ENCODE results near the gene SLC5A11.

The SLC5A11 gene

DNA sequence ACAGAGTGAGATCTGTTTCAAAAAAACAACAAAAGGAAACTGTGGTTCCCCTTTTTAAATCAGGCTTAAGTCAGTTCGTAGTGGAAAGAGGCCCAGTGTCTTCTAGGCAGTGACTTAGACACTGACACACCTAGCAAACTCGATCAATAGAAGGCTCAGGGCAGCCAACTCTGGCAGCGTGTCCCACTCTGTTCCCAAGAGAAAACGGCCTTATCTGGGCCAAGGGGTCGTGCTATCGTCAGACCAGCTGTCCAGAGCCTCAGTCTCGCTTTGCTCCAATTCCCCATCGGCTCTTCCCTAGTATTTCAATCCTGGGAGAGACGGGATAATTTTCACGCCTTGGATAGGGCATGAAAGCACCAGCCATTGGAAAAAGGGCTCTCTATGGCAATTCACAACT, 72.9 kb downstream of the SLC5A11 start:
- DNase-seq: no peak

DNA sequence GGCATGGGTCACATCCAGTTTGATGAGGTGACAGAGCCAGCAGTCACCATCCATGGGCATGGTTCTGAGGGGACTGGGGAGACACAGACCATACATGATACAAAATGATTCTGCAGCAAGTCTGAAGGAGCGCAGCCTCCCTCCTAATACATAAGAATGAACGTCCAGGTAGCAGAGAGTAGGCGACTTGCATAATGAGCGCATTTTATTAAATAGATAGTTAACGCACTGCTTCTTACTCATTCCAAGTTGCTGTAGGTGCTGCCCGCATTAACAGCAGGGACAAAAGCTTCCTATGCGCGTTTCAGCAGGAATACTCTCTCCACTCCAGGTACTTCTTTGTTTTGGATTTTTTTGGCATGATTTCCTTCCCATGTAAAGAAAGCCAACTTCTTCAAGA, 73.8 kb downstream of the SLC5A11 start:
- no peak for DNase-seq

DNA sequence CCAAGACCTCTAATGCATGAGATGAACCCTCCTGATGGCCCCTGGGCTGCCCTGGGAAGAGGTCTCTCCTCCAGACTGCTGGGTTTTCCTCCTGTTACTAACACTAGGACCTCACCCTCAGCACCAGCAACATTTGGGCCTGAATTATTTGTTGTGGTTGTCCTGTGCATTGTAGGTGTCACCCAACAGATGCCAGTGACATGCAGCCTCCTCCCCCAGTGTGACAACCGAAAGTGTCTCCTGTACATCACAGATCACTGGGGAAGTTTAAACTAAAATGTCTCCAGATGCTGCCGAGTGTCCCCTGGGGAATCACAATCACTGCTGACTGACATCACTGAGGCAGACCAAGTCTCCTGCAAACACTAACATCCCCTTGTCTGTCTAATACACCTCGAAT, 74.8 kb downstream of the SLC5A11 start:
- DNase-seq: no peak

DNA sequence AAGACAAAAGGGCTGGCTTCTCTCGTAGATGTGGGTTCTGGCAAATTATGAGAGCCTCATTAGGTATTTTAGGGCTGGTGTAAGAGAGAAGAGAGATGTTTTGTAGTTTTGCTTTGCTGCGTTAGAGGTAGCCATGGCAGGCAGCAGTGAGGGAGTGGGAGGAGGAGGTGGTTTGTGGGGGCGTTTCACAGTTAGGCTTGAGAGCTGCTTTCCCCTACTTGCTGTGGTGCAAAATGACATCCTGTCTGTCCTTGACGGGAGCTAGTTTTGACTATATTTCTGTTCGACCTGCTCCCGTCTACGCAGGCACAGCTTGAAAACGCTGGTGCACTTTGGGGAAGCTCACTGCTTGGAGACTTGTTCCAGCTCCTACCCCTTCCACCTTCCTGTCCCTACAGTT, 75.5 kb downstream of the SLC5A11 start:
- DNase-seq: no peak

DNA sequence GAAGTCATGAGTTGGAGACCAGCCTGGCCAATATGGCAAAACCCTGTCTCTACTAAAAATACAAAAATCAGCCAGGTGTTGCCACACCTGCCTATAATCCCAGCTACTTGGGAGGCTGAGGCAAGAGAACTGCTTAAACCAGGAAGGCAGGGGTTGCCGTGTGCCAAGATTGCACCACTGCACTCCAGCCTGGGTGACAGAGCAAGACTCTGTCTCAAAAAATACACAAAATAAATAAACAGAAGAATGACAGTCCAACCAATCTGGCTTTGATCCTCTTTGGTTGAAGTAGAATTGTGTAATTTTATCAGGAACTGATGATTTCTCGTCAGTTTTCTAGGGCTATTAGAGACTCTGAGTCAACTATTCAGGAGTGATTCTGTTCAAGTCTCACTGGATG, 79.4 kb downstream of the SLC5A11 start:
- no peak for DNase-seq

DNA sequence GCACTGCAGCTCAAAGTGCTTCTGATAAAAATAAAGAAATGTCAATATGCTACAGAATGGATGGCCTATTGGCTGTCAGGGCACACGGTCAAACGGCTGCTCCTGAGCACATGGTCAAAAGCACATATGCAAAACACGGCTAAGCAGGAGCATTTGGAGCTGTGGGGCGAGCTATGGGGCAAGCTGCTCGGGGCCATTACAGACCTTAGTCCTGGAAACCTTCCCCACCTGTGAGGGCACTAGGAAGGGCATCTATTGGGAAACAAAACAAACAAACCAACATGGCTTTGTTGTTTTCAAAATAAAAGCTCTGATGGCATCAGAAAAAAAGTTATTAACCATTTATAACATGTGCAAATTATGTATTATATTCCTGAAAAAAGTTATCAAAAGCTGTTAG, 83.6 kb downstream of the SLC5A11 start:
- no peak for DNase-seq

DNA sequence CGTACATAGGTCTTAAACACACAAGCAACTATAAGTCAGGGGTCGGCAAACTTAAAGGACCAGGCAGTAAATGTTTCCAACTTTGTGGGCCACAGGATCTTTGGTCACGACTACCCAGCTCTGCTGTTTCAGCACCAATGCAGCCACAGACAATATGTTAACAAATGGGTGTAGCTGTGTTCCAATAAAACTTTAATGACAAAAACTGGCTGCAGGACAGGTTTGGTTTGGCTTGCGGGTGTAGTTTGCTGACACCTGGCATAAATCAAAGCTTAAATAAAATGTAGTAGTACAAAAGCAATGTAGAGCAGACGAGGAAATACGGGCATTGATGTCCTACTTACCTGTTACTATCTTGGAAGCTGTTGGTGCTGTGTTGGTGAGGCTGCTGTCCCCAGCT, 84.7 kb downstream of the SLC5A11 start:
- no peak for DNase-seq

DNA sequence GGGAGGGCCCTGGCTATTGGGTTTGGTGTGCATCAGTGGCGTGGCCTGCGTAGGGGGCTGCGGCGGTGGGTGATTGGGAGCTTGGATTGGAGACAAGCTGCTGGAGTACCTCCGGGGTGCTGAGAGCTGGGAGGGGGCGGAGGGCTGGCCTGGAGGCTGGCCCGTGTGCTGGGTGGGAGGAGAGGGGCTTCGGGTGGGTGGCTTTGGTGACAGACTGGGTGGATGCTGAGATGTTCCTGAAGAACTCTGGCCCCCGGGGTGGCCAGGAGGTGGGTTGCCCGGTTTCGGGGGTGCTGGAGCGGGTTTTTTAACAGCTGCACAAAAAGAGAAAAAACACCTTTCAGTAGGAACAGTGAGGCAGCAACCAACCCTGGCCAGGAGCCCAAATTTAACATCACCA, 85.3 kb downstream of the SLC5A11 start:
- no peak for DNase-seq

DNA sequence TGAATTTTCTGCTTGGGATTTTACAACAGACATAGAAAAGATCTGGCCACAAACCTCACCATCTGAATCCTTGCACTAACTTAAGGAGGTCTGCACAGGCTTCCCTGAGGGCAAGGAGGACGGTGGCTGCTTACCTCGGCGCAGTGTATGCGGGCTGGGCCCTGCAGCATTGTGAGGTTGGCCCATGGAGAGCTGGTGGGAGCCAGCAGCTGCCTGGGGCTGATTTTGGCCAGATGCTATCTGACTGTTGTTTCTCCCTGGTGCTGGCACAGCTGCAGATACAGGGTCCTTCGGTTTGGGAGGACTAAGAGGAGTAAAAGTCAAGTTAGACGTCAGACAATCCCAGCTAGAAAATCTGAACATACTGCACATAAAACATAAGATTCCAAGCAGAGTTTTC, 89.6 kb downstream of the SLC5A11 start:
- DNase-seq: no peak

DNA sequence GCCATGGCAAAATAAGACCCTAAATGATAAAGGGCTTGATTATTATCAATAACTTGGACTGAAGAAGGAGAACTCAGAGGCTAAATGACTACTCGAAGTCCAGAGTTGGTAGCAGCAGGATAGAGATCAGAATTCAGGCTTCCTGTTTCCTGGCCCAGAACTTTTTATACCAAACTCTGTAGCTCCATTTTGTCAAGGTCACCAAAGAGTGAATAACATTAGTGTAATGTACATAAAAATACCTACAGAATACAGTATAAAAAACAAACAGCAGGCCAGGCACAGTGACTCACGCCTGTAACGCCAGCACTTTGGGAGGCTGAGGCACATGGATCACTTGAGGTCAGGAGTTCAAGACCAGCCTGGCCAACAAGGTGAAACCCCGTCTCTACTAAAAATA, 90.4 kb downstream of the SLC5A11 start:
- DNase-seq: no peak

DNA sequence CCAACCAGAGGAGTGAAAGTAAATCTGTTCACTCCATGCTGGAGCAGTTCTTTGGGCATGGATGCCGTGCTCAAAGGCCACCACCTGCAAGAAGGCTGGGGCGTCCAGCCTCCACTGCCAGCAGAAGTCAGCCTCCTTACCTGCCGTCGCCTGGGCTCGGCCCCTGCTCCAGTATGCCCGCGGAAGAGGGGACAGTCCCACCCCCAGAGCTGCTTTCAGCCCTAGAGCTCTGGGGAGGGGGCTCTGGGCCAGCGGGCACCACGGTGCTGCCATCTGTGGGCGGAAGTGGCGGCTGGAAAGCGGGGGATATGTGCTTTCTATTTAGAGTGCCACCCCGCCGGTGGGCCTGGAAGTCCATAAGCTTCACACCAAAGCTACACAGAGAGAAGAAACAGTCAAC, 93.5 kb downstream of the SLC5A11 start:
- DNase-seq: no peak

DNA sequence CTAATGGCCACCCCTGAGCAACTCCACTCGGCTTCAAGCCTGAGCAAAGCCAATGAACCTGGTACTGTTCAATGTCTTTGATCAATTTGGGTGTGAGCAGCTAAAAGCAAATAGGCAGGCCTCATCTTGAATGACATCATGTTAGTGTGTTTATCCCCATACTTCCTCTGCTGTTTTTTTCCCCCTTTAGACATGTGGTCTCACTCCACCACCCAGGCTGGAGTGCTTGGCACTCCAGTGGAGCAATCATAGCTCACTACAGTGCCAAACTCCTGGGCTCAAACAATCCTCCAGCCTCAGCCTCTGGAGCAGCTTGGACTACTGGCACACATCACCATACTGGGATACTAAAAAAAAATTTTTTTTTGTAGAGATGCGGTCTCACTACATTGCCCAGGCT, 94.0 kb downstream of the SLC5A11 start:
- no peak for DNase-seq

DNA sequence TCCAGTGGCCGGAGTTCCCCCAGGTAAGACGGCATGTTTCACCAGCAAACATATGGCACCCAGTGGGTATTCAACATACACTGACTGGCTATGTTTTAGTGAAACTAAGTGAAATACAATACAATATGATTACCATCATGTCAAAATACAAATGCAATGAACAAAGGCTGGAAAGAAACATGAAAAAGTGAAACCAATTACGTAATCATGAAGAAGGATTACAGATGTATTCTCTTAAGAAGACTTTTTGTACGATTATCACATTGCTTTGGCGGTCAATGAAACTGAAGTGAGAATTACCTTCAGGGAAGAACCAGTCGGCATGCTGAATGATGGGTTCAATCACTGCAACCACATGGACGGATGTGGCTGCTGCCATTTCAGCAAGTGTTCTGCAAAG, 97.7 kb downstream of the SLC5A11 start:
- no peak for DNase-seq

DNA sequence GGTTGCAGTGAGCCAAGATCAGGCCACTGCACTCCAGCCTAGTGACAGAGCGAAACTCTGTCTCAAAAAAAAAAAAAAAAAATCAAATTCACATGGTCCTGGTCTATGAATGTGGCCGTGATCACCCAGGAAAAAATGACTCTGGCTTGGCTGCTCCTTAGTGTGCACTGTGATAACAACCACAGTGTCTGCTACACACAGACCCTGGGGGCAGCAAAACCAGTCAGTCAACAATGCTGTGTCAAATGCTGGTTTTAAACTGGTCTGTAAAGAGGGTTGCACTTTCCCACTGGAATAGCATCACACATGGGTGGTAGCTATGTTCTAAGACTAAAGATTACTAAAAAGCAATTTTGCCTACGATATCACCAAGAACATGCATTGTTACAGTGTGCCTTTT, 98.4 kb downstream of the SLC5A11 start:
- no peak for DNase-seq

DNA sequence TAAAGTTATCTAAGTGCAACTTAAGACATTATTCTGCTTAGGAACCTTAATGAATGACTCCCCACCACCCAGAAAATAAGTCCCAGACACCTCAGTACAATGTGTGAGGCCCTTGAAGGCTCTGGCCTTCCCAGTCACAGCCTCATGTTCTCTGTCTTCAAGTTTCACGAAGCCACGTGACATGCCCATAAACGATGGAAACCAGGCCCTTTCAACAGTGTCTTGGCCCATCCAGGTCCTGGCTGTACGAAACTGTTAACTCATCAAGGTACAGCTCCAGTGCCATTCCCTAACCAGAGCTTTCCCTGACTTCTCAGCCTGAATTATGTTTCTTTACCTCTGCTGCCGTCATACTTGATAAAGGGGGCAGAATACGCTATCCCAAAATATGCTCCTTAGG, 100.4 kb downstream of the SLC5A11 start:
- no peak for DNase-seq

DNA sequence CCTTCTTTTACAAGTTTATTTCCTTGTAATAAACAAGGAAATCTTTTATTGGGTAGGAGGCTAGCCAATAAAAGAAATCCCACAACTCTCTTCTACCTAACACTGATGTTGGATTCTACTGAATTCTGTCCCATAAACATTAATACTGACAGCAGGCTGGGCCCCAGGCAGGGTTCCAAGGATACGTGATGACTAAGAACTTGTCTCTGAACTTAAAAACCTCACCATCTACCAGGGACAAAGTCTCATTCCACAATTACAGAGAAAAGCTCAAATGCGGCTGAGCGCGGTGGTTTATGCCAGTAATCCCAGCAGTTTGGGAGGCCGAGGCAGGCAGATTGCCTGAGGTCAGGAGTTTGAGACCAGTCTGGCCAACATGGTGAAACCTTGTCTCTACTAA, 104.5 kb downstream of the SLC5A11 start:
- no peak for DNase-seq

DNA sequence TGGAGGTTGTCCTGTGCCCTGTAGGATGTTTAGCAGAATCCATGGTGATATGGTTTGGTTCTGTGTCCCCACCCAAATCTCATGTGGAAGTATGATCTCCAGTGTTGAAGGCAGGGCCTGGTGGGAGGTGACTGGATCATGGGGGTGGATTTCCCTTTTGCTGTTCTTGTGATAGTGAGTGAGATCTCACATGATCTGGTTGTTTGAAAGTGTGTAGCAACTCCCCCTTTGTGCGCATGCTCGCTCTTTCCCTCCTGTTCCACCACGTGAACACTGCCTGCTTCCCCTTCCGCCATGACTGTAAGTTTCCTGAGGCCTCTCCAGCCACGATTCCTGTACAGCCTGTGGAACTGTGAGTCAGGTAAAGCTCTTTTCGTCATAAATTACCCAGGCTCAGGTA, 107.5 kb downstream of the SLC5A11 start:
- no peak for DNase-seq

DNA sequence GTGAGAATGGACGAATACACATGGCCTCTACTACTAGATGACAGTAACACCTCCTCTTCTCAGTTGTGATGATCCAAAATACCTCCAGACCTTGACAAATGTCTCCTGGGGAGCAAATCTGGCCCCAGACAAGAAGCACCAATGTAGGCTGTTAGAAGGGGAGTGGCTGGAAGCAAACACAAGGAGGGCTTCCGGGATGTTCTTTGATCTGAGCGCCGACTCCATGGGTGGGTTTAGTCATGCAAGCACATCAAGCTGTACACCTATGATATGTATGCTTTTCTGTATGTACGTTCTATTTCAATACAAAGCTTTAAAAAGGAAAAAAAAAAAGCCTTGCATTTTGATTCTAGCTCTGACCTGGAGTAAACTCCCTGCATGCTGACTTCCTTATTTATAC, 108.0 kb downstream of the SLC5A11 start:
- no peak for DNase-seq

DNA sequence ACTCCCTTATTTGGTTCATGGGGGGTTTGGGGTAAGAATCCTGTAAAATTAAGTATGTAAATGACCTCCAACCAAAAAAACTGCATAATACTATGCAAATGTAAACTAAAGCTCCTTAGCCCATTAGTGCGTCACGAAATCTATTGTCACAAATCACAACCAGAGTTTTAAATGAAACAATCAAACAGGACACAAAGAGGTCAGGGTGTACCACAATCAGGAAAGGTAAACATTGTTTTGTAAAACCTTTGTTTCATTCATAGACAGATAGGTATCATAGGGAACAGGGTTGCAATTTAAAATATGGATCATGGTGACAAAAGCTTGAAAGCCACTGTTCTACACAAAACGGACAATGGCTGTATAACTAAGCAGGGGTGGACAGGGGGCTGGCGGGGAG, 108.4 kb downstream of the SLC5A11 start:
- no peak for DNase-seq

DNA sequence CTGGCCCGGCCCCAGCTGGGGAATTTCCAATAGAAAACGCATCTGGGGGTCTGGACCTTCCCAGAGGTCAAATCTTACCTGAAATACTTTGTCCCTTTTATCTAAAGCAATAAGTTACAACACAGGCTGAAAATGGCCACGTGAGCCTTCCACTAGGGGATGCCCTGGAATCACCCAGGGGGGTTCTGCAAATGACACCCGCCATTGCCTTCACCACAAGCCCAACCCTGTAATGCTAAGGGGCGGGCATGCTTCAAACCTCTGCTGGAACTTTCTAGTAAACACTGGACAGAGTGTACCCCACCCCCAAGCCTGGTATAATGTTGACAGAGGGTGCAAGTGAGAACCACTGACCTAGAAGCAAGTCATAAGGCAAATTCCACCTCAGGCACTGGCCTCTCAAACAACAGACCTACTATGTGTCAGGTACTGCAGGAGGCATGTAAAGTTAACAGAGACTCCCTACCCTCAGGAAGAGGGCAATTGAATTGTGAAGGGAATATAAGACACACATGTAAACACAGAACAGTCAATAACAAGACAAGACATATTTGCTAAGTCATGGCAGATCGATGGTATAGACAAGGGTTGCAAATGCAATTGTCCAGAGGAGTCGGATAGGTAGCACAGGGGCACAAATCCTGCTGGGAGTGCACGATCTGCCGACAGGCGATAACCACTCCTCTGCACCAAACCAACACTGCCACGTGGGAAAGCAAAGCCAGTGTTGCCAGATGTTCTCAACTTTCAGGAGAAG, 110.4 kb downstream of the SLC5A11 start:
- DNase-seq: no peak

DNA sequence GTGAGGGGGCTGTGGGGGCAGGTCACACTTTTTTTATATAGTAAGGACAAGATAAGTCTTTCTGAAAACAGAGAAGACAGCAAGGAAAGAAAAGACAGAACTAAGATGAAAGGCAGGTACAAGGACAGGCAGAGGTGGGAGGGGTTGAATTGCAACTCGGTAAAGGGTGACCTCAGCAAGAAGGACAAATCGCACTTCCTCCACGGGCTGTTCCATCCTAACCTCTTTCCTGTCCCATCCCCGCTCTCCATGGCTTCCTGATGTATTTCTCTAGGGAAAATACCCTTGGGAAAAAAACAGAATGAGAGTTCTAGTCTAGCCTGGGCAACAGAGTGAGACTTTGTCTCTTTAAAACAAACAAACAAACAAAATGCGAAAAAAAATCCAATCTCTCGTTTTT, 112.1 kb downstream of the SLC5A11 start:
- no peak for DNase-seq
